Stimulated activated CD8-positive, alpha-beta memory T cell treated with anti-CD3 and anti-CD28 coated beads, Interleukin-15, amount 100 ng/mL, for 1 hour (primary cell): Measurements from ENCODE around the gene HMCN2.

Experiments
- DNase-seq: peaks from one replicate; pipeline ENCODE4 v3.0.0-alpha.2; 2020; ENCODE audit warnings: low read depth

Gene HMCN2

GRCh38 chr9:130451509-130452388 lies 186.2 kb downstream of the HMCN2 start:
- DNase-seq: no peak

GRCh38 chr9:130452835-130453234 lies 187.3 kb downstream of the HMCN2 start:
- DNase-seq: no peak

GRCh38 chr9:130453487-130453886 lies 187.9 kb downstream of the HMCN2 start:
- DNase-seq: no peak

- DNase-seq: no peak
Observed at GRCh38 chr9:130454096-130454811, 188.7 kb downstream of the HMCN2 start.

GRCh38 chr9:130454812-130455325 lies 189.3 kb downstream of the HMCN2 start:
- no peak for DNase-seq

GRCh38 chr9:130458027-130458803 lies 192.7 kb downstream of the HMCN2 start:
- no peak for DNase-seq

GRCh38 chr9:130458804-130459067 lies 193.2 kb downstream of the HMCN2 start:
- no peak for DNase-seq

- DNase-seq: no peak
Observed at GRCh38 chr9:130459151-130459550, 193.6 kb downstream of the HMCN2 start.

GRCh38 chr9:130459941-130460669 lies 194.5 kb downstream of the HMCN2 start:
- DNase-seq: no peak

- peak; percentile 50 for DNase-seq
Observed at GRCh38 chr9:130461218-130461630, 195.7 kb downstream of the HMCN2 start.

GRCh38 chr9:130461731-130462130 lies 196.2 kb downstream of the HMCN2 start:
- DNase-seq: no peak

- no peak for DNase-seq
Observed at GRCh38 chr9:130462685-130463540, 197.4 kb downstream of the HMCN2 start.

- DNase-seq: no peak
Observed at GRCh38 chr9:130463763-130464745, 198.5 kb downstream of the HMCN2 start.

- no peak for DNase-seq
Observed at GRCh38 chr9:130465383-130466096, 200.0 kb downstream of the HMCN2 start.

- DNase-seq: no peak
Observed at GRCh38 chr9:130466537-130467217, 201.1 kb downstream of the HMCN2 start.

GRCh38 chr9:130467316-130467715 lies 201.8 kb downstream of the HMCN2 start:
- DNase-seq: no peak

- no peak for DNase-seq
Observed at GRCh38 chr9:130468566-130468965, 203.0 kb downstream of the HMCN2 start.

- DNase-seq: no peak
Observed at GRCh38 chr9:130470269-130470668, 204.7 kb downstream of the HMCN2 start.
